Limb (tissue), 2 donors: Measurements from ENCODE around the gene MORN5.

Experiments used
- DNase-seq, 2 donors: peaks; one replicate each; pipeline ENCODE4 v3.0.0-alpha.2; 2016; ENCODE audit errors: extremely low spot score in 2 of 2

The MORN5 gene

DNA sequence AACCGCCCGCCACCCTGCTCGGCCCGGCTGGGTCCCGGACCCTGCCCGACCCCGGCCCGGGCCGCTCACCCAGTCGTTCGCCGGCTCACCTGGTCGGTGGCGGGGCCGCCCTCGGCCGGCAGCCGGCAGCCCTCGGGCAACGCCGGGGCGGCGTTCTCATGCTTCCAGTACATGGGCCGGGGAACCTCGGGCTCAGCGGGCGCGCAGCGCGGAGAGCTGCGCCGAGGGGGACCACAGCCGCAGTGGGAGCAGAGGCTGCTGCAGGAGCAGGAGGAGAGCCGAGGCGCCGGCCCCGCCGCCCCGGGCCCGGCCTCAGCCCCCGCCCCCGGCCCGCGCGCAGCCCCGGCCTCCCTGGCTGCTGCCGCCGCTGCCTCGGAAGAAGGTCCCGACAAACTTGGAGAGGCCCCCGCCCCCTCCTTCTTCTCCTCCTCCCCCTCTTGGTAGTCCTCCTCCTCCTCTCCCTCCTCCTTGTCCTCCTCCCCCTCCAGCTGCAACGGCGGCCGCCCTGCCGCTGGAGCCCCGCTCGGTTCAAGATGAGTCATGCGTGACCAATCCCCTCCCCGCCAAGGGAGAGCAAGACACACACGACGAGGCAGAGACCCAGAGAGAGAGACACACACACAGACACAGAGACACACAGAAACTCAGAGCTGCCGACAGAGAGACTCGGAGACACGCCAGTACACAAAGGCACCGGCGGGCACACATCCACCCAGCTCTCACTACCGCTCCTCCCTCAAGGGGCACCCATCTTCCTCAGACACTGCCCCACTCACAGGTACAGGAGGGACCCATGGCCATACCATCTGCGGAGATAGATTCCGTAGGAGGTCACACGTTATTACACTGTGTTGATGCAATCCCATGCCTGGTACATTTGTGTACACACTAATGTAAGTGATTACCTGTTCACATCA lies 69.1 kb downstream of the MORN5 start, which contains the start of gene LHX6:
Gene LHX6 (minus strand): TSS at position 390 of the 917 bp plus-strand sequence. CDS start 217 bp downstream, at position 173.
- peak in 1 of 2 donors; percentile 53 for DNase-seq

DNA sequence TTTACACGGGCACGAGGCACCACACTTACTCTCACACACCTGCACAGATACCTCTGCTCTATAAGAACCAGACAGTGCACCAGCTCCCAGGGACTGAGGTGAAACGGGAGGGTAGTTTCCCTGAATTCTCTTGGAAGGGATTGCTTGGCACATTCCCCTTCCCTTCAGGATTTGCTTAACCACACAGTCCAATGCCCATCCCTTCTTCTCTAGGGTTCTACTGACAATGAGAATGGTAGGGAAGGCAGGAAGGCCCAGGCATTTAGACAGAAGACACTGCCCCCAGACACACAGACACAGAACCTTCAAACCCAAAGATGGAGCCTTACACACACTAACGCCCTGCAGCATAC lies 69.8 kb downstream of the MORN5 start:
- DNase-seq, result no peak

DNA sequence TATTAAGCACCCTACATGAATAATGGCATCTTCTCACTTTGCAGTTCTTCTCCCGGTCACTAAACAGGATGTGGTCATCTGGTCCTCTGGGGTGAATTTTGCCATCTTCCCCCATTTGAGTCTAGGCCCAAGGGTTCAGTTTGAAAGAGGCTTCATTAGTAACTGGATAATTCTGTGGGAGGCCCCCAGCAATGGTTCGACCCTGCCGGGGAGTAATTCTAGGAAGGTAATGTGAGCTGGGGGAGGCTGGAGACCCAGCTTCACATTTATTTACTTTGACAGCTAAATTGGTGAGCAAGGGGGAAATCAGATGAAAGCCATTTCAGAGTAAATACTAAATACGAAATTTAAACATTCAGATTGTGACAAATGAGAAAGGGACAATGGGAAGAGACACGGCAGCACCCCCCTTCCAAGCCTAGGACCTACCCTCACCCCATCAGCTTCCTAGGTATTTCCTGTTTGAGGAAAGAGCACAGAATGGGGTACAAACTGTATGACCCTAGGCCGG lies 73.1 kb downstream of the MORN5 start:
- DNase-seq, result no peak

DNA sequence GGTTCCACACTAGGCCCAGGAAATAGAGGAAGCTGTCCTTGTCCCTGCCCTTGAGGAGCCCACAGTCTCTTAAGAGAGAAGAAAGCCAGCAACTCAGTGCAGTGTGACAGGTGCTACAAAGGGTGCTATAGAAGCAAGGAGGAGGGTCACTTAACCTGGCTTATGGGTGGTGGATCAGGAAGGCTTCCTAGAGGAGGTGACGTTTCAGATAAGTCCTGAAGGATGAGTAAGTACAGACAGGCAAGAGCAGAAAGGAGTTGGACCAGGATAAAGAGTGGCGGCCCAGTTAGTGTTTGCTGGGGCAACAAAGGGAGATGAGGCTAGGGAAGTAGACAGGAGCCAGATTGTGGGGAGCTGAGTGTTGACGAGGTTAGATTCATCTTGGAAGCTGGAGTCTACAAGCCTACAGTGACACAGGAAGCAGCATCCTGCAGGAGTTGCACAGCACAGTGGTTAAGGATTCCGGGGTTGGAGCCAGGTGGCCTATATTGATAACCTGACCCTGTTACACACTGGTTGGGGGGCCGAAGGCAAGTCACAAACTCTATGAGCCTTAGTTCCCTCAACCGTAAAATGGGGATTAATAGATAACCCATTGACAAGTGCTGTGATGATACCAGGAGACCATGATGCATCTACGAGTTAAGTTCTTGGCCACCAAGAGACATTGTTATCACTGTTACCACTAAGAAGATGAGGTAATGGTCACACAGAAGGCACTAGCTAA lies 74.5 kb downstream of the MORN5 start:
- DNase-seq, result no peak

DNA sequence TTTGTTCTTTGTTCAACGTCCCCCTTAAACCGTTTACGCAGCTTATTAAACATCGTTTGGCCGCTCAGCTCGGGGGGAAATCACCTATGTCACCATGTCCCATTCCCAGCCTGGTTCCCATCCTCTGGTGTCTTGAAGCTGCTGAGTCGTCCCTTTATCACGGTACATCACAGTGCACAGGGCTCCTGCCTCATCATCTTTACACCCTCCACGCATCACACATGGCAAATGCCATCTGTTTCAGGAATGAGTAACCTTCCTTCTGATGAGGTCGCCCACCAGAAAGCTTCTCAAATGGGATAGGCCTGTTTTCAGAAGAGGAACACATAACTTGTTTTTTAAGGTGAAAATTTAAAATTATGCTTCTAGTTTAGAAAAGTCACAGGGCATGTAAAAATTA lies 77.0 kb downstream of the MORN5 start:
- no peak for DNase-seq

DNA sequence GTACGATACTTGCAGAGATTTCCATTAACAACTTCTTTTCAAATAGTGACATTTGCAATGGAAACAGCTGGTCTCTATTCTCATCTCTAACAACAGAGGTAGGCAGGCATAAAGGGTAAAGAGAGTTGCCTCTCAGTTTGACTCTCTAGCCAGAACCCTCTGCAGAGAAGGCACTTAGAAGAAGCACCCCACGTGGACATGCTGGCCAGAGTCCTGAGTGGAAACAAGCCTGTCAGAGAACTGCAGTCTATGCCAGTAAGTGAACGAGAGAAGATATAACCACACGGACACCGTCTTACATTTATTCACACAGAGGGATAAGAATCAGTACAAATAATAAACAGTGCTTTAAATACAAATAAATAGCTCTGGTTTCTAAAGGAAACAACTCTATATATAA lies 80.0 kb downstream of the MORN5 start:
- no peak for DNase-seq

DNA sequence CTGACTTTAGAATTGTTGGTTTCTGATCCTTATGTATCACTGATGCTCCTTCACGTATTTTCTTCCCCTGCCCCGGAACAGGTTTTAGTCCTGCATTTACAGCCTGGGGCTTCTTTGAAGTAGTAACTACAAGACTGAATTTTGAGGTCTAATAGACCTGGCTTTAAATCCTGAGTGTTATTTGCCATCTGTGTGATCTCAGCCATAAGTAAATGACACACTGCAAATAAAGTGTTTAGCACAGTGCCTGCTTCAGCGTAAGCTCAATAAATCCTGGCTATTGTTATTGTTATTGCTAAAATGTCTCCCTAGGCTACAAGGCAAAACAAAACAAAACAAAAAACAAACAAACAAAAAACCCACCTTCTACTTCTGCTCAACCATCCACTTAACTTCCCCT lies 84.6 kb downstream of the MORN5 start:
- DNase-seq, result no peak

DNA sequence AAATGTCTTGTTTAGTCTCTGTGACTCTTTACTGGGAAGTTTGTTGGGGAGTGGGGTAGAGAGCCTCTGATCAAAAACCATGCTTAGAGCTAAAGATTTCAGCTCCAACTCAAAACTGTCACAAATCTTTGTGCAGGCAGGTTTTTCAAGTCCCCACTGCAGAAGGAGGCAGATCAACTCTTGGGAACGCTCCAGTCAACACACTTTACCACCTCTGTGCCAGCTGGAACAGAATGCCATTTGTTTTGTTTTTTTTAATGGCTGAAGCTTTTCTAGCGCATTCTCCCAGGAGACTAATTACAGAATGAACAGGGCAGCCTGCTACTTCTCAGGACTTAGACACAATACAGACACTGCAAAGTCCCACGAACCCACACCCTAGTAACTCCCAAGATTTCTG lies 87.0 kb downstream of the MORN5 start:
- no peak for DNase-seq

DNA sequence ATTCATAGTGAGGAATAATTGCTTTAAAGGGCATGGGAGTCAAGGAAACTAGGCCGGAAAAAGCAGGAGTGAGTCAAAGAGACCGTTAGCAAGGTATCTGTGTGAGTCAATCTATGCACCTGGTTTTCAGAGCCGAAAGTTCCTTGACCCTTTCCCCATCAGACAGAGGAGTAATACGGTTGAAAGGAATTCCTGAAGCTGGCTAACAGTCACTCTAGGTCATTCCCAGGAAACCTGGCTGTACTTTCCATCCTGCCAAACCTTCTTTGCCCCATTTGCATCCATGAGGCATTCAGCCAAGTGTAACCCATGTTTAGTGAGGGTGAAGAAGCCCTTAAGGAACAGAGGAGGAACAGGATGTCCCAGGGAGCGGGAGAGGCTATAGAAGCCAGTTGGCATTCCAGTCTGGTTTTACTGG lies 88.7 kb downstream of the MORN5 start:
- no peak for DNase-seq
